ENCODE measurements around the gene KCTD5.

DNA sequence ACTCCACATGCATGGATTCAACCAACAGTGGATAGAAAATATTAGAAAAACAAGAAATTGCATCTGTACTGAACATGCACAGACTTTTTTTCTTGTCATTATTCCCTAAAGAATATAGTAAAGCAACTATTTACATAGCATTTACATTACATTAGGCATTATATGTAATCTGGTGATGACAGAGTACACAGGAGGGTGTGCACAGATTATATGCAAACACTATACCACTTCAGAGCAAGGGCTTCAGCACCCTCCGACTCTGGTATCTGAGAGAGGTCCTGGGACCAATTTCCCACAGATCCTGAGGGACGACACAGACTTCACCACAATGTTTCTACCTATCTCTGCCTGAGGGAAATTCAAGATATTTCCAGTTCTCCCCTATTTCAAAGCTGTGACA is 25.3 kb upstream of the KCTD5 start:
- TF ChIP-seq, protein P1, sequence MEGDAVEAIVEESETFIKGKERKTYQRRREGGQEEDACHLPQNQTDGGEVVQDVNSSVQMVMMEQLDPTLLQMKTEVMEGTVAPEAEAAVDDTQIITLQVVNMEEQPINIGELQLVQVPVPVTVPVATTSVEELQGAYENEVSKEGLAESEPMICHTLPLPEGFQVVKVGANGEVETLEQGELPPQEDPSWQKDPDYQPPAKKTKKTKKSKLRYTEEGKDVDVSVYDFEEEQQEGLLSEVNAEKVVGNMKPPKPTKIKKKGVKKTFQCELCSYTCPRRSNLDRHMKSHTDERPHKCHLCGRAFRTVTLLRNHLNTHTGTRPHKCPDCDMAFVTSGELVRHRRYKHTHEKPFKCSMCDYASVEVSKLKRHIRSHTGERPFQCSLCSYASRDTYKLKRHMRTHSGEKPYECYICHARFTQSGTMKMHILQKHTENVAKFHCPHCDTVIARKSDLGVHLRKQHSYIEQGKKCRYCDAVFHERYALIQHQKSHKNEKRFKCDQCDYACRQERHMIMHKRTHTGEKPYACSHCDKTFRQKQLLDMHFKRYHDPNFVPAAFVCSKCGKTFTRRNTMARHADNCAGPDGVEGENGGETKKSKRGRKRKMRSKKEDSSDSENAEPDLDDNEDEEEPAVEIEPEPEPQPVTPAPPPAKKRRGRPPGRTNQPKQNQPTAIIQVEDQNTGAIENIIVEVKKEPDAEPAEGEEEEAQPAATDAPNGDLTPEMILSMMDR (IDR thresholded peaks at IDR 0.05), result no peak
- no peak for TF ChIP-seq ATF2 (CRISPR knock-in tag; IDR thresholded peaks at IDR 0.05; ENCODE audit: borderline replicate concordance, low read depth)
- TF ChIP-seq NFATC4 (CRISPR knock-in tag; IDR thresholded peaks at IDR 0.05), result no peak
- TF ChIP-seq MAX (CRISPR knock-in tag; IDR thresholded peaks at IDR 0.05), result no peak
- TF ChIP-seq NFYB (CRISPR knock-in tag; conservative IDR thresholded peaks at IDR 0.05; ENCODE audit: low read depth), result no peak
- no peak for TF ChIP-seq NR2C2 (CRISPR knock-in tag; IDR thresholded peaks at IDR 0.05)
- TF ChIP-seq USF2 (CRISPR knock-in tag; IDR thresholded peaks at IDR 0.05), result no peak
- no peak for TF ChIP-seq TP53 (CRISPR knock-in tag; IDR thresholded peaks at IDR 0.05)
- no peak for TF ChIP-seq ARID4B (CRISPR knock-in tag; IDR thresholded peaks at IDR 0.05; ENCODE audit: borderline replicate concordance)
